ENCODE data around the gene PCDHB1.

The PCDHB1 gene

DNA sequence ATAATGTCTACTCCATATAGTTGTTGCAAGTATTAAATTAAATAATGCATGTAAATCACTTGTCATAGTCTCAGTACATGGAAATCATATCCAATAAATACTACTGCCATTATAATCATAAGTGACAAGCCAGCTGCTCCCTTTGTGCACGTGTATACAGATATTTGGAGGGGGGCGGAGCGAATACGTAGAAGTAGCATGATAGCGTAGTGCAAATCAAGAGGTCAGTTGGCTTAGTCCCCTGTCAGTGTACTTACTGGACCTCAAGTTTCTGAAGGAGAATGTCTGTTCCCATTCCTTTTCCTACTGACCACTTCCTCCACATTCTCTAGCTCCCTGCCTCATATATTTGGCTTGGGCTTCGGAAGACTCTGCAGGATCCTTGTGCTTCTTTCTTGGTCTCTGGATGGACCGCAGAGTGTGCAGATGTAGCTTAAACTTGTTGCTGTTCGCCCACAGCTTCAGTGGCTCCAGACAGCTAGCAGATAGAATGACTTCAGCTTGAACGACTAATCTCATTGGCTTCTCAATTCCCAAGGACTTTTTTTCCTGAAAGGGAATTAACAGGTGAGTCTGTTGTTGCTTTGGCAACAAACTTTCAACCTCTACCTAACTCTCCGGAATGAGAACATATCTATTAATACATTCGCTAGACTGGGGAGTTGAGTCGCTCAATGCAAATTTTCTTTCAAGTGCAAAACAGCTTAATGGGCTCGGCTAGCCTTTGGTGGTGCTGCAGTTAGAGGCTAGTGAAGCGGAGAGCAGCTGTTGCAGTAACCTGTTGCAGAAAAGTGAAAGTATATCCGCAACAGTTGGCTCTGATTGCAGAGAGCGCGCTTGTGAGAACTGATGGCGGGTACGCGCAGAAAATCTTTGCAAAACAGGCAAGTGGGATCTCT is at the start of gene PCDHB1:
Gene PCDHB1 (plus strand): TSS at position 753 of the 899 bp plus-strand sequence. CDS start 97 bp downstream, at position 850.
- no peak for DNase-seq

DNA sequence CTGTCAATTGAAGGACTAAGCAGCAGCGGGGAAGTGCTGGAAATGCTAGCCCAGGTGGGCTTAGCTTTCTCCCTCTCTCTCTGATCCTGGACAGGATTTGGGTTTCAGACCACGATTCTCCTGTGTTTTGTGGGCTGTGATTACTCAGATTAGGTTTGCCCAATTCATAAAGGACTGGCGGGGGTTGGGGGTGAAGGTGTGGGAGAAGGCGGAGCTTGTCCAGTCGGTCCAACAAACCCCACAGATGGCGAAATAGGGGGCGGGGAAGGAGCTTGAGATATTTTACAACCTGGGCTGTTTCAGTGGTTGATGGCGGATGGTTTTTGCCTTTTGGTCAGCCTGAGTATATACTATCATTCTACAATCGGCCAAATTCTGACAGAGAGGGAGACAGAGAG is 49.7 kb upstream of the PCDHB1 start:
- no peak for DNase-seq

DNA sequence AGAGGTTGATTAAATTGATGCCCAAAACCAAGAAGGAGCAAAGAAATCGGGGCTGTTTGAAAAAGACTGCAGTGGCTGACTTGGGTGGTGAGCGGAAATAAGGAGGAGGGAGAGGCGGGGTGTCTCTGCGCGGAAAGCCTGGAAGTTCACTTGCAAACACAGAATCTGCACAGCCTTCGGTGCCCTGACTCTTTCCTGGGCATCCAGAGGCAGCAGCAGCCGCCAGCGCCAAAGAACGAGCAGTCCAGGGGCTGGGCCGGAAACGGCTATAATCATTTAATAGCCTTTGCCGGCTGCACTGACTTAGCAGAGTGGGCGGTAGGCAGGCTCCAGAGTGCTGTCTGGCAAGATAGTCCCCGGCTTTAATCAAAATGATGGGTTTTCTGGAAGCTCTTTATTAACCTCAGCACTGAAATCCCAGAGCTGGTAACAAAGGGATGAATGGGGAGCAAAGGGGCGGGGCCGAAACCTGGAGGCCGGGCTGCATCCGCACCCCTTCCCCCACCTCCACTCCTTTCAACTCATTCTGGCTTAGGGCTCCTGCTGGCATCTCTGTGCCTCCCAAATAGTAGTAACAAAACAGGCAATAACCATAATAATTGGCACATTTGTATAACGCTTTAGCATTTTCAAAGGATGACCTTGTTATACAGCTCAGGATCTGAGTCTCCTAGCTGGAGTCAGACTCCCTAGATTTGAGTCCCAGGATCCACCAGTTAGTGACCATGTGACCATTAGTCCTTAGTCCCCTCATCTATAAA is 49.1 kb upstream of the PCDHB1 start:
- DNase-seq, result no peak

- no peak for DNase-seq
Measured at GRCh38 chr5:141002605-141002965, 48.6 kb upstream of the PCDHB1 start.

- no peak for DNase-seq
Measured at GRCh38 chr5:141003031-141003430, 48.1 kb upstream of the PCDHB1 start.

DNA sequence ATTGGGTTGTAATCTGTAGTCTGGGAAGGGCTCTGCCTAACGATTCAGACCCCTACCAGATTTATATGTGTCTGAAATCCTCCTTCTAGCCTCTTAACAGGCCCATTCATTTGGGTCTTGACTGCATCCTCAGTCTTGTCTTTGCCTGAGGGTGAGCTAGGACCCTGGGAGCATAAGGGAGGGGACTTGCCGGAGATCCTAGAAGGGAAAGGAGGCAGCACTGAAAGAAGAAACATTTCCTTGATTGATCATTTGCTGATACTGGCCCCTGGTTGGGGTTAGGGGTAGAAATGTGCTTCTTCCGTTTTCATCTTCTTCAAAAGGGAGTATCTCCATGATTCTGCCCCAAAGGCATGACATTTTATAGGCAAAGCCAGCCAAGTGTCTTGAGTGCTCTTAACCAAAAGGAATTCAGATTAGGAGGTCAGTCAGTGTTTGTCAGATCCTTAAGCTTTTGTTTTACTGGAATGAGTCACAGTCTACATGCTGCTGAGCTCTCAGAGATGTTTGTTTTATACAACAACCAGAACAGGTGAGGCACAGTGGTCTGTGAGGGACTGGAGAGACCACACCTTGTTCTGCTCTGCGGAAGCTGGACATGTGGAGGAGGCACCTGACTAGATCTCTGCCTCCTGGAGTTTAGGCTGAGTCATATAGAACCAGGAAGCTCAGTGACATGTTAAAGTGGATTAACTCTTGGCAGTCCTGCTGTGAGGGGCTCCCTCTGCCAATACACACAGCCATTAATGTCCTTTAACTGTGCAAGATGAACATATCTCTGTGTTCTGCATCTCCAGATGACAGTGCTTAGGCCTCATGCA is 47.2 kb upstream of the PCDHB1 start:
- DNase-seq, result no peak

- DNase-seq, result no peak
Measured at GRCh38 chr5:141007791-141008190, 43.4 kb upstream of the PCDHB1 start.

- DNase-seq, result no peak
Measured at GRCh38 chr5:141010047-141010793, 41.0 kb upstream of the PCDHB1 start.

- DNase-seq, result no peak
Measured at GRCh38 chr5:141017943-141018342, 33.2 kb upstream of the PCDHB1 start.

DNA sequence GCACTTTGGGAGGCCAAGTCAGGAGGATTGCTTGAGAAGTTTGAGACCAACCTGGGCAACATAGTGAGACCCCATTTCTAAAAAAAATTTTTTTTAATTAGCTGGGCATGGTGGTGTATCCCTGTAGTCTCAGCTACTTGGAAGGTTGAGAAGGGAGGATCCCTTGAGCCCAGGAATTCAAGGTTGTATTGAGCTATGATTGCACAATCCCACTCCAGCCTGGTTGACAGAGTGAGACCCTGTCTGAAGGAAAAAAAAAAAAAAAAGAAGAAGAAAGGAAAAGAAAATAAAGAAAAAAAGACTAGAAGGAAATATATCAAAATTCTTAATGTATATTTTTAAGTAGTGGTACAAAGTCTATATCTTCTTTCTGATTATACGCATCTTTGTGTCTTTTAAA is 28.8 kb upstream of the PCDHB1 start:
- no peak for DNase-seq

- no peak for DNase-seq
Measured at GRCh38 chr5:141031006-141031405, 20.2 kb upstream of the PCDHB1 start.

DNA sequence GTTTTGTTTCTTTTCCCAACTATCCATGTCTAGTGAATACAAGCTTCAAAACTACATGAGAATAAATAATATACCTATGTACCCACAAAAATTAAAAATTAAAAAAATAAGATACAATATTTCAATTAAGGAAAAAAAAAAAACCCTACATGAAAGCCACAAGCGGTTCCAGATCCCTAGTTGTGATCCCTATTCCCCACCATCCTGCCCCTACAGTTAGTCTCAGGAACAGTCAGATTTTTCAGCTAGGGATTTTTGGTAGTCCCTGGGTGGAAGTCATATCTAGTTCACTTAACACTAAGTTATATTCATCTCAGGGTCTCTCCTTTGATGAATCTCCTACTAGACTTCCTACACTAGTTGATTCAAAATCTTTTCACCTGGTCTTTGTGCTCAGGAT is 18.5 kb upstream of the PCDHB1 start:
- no peak for DNase-seq

DNA sequence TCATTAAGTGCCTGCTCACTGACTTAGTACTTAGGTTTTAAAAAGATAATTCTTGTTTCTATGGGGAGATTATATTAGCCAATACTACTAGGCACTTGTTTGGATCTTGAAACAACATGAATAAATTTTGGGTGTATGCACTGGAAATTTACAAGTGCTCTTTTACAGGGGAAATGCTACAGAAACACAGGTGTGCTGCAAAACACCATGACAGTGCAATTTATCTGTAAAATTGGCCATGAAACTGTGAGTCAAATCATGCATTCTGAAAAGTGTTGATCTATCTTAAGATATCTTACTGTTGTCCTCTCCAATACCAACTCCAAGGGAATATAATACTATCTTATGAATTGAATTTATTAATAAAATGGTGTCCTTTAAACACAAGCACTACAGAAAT is 12.1 kb upstream of the PCDHB1 start:
- no peak for DNase-seq

GRCh38 chr5:141039517-141039916 is 11.7 kb upstream of the PCDHB1 start:
- DNase-seq, result no peak

DNA sequence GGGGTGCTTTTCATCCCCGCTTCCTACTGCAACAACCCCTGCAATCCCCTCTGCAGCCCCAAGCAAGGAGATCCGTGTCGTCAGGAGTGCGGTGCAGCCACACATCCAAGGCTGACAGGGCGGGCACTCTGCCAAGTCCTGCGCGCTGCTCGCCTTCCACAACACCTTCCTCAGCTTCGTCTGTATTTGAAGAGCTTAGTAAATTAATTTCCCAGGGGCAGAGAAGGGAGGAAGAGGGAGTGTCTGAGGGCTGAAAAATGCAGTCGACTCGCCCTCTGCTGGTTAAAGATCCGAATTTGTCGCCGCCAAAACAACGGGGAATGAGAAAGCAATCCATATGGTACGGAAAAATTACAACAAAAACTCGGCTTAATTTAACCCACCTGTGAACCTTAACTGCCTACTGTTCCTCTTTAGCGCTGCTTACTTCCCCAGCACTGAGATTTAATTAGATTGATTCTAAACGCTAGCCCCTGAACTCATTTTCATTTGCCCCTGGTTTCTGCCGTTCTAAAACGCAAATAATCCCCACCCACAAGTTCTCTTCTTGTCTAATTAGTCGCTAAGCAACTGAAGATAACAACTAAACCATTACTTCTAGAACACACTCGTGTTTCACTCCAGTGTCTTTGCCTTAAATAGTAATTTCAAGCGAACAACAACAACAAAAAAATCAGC is 10.9 kb upstream of the PCDHB1 start:
- DNase-seq, result no peak

- peak; percentile 65 for DNase-seq
Measured at GRCh38 chr5:141040771-141041426, 10.3 kb upstream of the PCDHB1 start.

GRCh38 chr5:141041427-141041785 is 9.8 kb upstream of the PCDHB1 start:
- no peak for DNase-seq

- DNase-seq, result no peak
Measured at GRCh38 chr5:141042555-141042954, 8.6 kb upstream of the PCDHB1 start.

- DNase-seq, result no peak
Measured at GRCh38 chr5:141051521-141051866, 320 bp downstream of the PCDHB1 start.

DNA sequence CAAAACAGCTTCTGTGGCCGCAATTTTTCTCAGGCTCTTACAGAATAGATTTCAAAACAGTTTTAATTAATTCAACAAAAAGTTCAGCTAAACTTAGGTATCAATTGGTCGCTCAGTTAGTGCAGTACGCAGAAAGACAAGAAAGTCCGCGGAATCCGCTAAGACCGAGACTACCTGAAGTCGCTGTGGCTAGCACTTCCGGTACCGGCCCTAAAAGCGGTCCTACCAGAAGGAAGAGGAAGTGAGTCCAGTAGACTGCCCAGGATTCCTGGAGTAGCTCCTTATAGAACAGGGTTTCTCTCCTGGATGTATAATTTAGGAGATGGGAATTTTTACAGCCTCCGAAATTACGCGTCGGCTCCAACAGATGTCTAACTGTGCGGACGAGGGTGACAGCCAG is 26.7 kb downstream of the PCDHB1 start:
- DNase-seq, result no peak

DNA sequence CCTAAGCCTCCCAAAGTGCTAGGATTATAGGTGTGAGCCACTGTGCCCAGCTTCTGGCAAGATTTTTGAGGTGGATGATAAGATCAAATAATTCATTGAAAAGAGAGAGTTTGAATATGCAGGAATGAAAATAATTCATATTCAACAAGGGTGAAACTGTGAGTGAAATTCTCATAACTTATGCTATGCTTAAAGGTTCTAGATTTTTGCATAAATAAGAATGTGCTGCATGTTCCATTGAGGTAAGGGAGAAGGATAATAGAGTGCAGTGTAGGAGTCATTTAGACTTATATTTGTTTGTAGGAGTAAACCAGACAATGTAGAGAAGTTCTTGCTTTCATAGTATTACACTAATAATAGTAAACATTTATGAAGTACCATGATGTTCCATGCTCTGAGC is 31.1 kb downstream of the PCDHB1 start:
- DNase-seq, result no peak
